Neural cell (in vitro differentiated cells): ENCODE data around the gene UGT2B7.

Source experiments
- EP300 ChIP-seq: fragments of 450-650 bp; conservative IDR thresholded peaks from 2 replicates; pipeline ENCODE4 v1.6.1; 2014; ENCODE audit warnings: antibody characterized with exemption, mild to moderate bottlenecking, moderate library complexity; ENCODE audit not compliant: poor library complexity, severe bottlenecking
- EZH2 ChIP-seq: fragments of 200-600, 300-800 bp; shearing (Covaris generic), sonication (generic); IDR thresholded peaks from 2 replicates; pipeline ENCODE4 v1.6.1; 2014; ENCODE audit warnings: antibody characterized with exemption, low read length, borderline replicate concordance, mild to moderate bottlenecking; ENCODE audit not compliant: insufficient read depth, poor library complexity, severe bottlenecking
- MXI1 ChIP-seq: fragments of 450-650 bp; conservative IDR thresholded peaks from 2 replicates; pipeline ENCODE4 v1.6.1; 2014; ENCODE audit warnings: antibody characterized with exemption, mild to moderate bottlenecking; ENCODE audit not compliant: poor library complexity, severe bottlenecking
- POLR2AphosphoS5 ChIP-seq: IDR thresholded peaks from 2 replicates; pipeline ENCODE4 v1.6.1; 2012
- RAD21 ChIP-seq: fragments of 450-650 bp; conservative IDR thresholded peaks from 2 replicates; pipeline ENCODE4 v1.6.1; 2014; ENCODE audit warnings: antibody characterized with exemption, mild to moderate bottlenecking, moderate library complexity
- SMC3 ChIP-seq: fragments of 450-650 bp; conservative IDR thresholded peaks from 2 replicates; pipeline ENCODE4 v1.6.1; 2014; ENCODE audit warnings: antibody characterized with exemption, mild to moderate bottlenecking, moderate library complexity; ENCODE audit not compliant: poor library complexity
- TAF1 ChIP-seq: IDR thresholded peaks from 2 replicates; pipeline ENCODE4 v1.6.1; 2012; ENCODE audit warnings: low read depth
- TF ChIP-seq, protein P1 (sequence below): fragments of 450-650 bp; IDR thresholded peaks from 2 replicates; pipeline ENCODE4 v1.5.1; 2014; ENCODE audit warnings: antibody characterized with exemption, mild to moderate bottlenecking, moderate library complexity; ENCODE audit not compliant: poor library complexity, severe bottlenecking
- TF ChIP-seq, protein P2 (sequence below): IDR thresholded peaks from 2 replicates; pipeline ENCODE4 v1.6.1; 2012; ENCODE audit warnings: borderline replicate concordance

DNA sequence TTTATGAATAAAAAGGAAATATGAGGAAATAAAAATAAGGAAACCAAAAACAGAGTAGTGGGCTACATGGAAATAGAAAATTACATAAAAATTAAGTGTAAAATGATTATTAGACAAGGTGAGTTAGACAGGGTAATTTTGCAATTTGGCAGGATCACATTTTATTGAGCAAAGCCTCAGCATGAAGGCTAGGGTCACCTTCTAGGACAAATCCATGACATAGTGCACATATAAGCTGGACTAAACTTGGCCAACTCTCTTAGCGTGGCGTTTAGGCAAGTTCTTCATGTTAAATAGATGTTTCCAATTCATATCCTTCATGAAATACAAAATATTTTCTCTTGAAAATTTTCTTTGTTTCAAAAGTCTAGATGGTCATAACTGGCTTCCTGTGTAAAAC lies 25.7 kb upstream of the UGT2B7 start:
- no peak for TF ChIP-seq EP300
- TF ChIP-seq, protein P1, sequence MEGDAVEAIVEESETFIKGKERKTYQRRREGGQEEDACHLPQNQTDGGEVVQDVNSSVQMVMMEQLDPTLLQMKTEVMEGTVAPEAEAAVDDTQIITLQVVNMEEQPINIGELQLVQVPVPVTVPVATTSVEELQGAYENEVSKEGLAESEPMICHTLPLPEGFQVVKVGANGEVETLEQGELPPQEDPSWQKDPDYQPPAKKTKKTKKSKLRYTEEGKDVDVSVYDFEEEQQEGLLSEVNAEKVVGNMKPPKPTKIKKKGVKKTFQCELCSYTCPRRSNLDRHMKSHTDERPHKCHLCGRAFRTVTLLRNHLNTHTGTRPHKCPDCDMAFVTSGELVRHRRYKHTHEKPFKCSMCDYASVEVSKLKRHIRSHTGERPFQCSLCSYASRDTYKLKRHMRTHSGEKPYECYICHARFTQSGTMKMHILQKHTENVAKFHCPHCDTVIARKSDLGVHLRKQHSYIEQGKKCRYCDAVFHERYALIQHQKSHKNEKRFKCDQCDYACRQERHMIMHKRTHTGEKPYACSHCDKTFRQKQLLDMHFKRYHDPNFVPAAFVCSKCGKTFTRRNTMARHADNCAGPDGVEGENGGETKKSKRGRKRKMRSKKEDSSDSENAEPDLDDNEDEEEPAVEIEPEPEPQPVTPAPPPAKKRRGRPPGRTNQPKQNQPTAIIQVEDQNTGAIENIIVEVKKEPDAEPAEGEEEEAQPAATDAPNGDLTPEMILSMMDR, result no peak
- TF ChIP-seq POLR2AphosphoS5, result no peak
- TF ChIP-seq, protein P2, sequence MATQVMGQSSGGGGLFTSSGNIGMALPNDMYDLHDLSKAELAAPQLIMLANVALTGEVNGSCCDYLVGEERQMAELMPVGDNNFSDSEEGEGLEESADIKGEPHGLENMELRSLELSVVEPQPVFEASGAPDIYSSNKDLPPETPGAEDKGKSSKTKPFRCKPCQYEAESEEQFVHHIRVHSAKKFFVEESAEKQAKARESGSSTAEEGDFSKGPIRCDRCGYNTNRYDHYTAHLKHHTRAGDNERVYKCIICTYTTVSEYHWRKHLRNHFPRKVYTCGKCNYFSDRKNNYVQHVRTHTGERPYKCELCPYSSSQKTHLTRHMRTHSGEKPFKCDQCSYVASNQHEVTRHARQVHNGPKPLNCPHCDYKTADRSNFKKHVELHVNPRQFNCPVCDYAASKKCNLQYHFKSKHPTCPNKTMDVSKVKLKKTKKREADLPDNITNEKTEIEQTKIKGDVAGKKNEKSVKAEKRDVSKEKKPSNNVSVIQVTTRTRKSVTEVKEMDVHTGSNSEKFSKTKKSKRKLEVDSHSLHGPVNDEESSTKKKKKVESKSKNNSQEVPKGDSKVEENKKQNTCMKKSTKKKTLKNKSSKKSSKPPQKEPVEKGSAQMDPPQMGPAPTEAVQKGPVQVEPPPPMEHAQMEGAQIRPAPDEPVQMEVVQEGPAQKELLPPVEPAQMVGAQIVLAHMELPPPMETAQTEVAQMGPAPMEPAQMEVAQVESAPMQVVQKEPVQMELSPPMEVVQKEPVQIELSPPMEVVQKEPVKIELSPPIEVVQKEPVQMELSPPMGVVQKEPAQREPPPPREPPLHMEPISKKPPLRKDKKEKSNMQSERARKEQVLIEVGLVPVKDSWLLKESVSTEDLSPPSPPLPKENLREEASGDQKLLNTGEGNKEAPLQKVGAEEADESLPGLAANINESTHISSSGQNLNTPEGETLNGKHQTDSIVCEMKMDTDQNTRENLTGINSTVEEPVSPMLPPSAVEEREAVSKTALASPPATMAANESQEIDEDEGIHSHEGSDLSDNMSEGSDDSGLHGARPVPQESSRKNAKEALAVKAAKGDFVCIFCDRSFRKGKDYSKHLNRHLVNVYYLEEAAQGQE, result no peak
- TF ChIP-seq MXI1, result no peak
- TF ChIP-seq SMC3, result no peak
- TF ChIP-seq TAF1, result no peak
- TF ChIP-seq EZH2, result no peak
- TF ChIP-seq RAD21, result no peak
